ENCODE measurements around the gene CATSPER4.
A peak's percentile ranks its signal among the peaks of the same experiment; 100 is the strongest.
"Not testable (repeated sequence)": the region's sequence is repeated elsewhere in the genome, so short reads cannot be mapped to it uniquely, and the experiment has no call there.

CATSPER4 gene

GRCh38 chr1:26230682-26231081, 40.3 kb downstream of the CATSPER4 start:
- H3K27me3 ChIP-seq (ENCODE audit: insufficient read depth, low read length): peaks cover 35% of the 10 kb centered on the region
- H3K4me3 ChIP-seq (ENCODE audit: low read length): not testable (repeated sequence)
- WGBS: 63% methylated on average over 1 of the region's 2 CpGs

GRCh38 chr1:26233903-26234643, 43.7 kb downstream of the CATSPER4 start, which contains the start of gene CEP85:
Gene CEP85 (plus strand): TSS chr1:26234200. CDS start chr1:26239784, 5,584 bp downstream.
- under 1% methylated on average over 73 of the region's 73 CpGs for WGBS

More at GRCh38 chr1:26230682-26231081, 40.3 kb downstream of the CATSPER4 start:
- H3K4me1 ChIP-seq (ENCODE audit: insufficient read depth, low read length); H3K36me3 ChIP-seq (ENCODE audit: insufficient read depth, low read length); H3K9me3 ChIP-seq (ENCODE audit: insufficient read depth, low read depth, low read length); H3K27ac ChIP-seq (ENCODE audit: low read depth, low read length); H3K9ac ChIP-seq (ENCODE audit: low read depth, low read length): not testable (repeated sequence)

GRCh38 chr1:26234644-26235370, 44.4 kb downstream of the CATSPER4 start:
- Histone ChIP-seq H3K27me3 (ENCODE audit: insufficient read depth, low read length) (0 out of 2 replicates have a peak, but pooled peaks cover 6% of the 10 kb centered on the region), H3K4me1 (ENCODE audit: insufficient read depth, low read length) (0 out of 2 replicates have a peak, but pooled peaks cover 4% of the 10 kb centered on the region), H3K36me3 (ENCODE audit: insufficient read depth, low read length) (peaks cover 12% of the 10 kb centered on the region; the same call in 1 of the 2 replicates), H3K27ac (ENCODE audit: low read depth, low read length) (peak overlapping the region; percentile 5), H3K9ac (ENCODE audit: low read depth, low read length) (peak overlapping the region; percentile 83), H3K9me3 (ENCODE audit: insufficient read depth, low read depth, low read length) (no peaks in the 10 kb centered on the region), H3K4me3 (ENCODE audit: low read length) (peak overlapping the region; percentile 95)
- WGBS: 3% methylated on average over 28 of the region's 30 CpGs

More at GRCh38 chr1:26233903-26234643, 43.7 kb downstream of the CATSPER4 start, which contains the start of gene CEP85:
- Histone ChIP-seq H3K4me1 (ENCODE audit: insufficient read depth, low read length) (0 out of 2 replicates have a peak, but pooled peaks cover 4% of the 10 kb centered on the region), H3K4me3 (ENCODE audit: low read length) (peak within 1 kb of the TSS; percentile 95), H3K27me3 (ENCODE audit: insufficient read depth, low read length) (0 out of 2 replicates have a peak, but pooled peaks cover 6% of the 10 kb centered on the region), H3K36me3 (ENCODE audit: insufficient read depth, low read length) (0 out of 2 replicates have a peak, but pooled peaks cover 10% of the 10 kb centered on the region), H3K9me3 (ENCODE audit: insufficient read depth, low read depth, low read length) (no peaks in the 10 kb centered on the region), H3K9ac (ENCODE audit: low read depth, low read length) (peak within 1 kb of the TSS; percentile 83), H3K27ac (ENCODE audit: low read depth, low read length) (peak within 1 kb of the TSS; percentile 5)

- 87% methylated on average over 6 of the region's 6 CpGs for WGBS
- no peak overlapping the region for H3K4me3 ChIP-seq (ENCODE audit: low read length)
- no peak overlapping the region for H3K27ac ChIP-seq (ENCODE audit: low read depth, low read length)
- H3K4me1 ChIP-seq (ENCODE audit: insufficient read depth, low read length): 0 out of 2 replicates have a peak, but pooled peaks cover 4% of the 10 kb centered on the region
- H3K9ac ChIP-seq (ENCODE audit: low read depth, low read length): no peak overlapping the region
- H3K9me3 ChIP-seq (ENCODE audit: insufficient read depth, low read depth, low read length): no peaks in the 10 kb centered on the region
- H3K27me3 ChIP-seq (ENCODE audit: insufficient read depth, low read length): 0 out of 2 replicates have a peak, but pooled peaks cover under 1% of the 10 kb centered on the region
- H3K36me3 ChIP-seq (ENCODE audit: insufficient read depth, low read length): peaks cover 25% of the 10 kb centered on the region
Measured at GRCh38 chr1:26237230-26237966, 47.0 kb downstream of the CATSPER4 start.

- WGBS: 92% methylated on average over 3 of the region's 4 CpGs
- Histone ChIP-seq H3K4me3 (ENCODE audit: low read length) (no peak overlapping the region), H3K4me1 (ENCODE audit: insufficient read depth, low read length) (0 out of 2 replicates have a peak, but pooled peaks cover 4% of the 10 kb centered on the region), H3K9me3 (ENCODE audit: insufficient read depth, low read depth, low read length) (no peaks in the 10 kb centered on the region), H3K27ac (ENCODE audit: low read depth, low read length) (no peak overlapping the region), H3K9ac (ENCODE audit: low read depth, low read length) (no peak overlapping the region), H3K36me3 (ENCODE audit: insufficient read depth, low read length) (peaks cover 45% of the 10 kb centered on the region), H3K27me3 (ENCODE audit: insufficient read depth, low read length) (no peaks in the 10 kb centered on the region)
Measured at GRCh38 chr1:26239936-26240335, 49.5 kb downstream of the CATSPER4 start.

All from HUES64 (cell line).